Mucosa of descending colon (tissue), 3 donors: ENCODE measurements around the gene CXorf58. TPM values are rescaled to one million over a fixed set of nuclear protein-coding genes. Genes with fewer than 3 reads are reported as not detected.
A peak's percentile ranks its signal among the peaks of the same experiment; 100 is the strongest.

Experiments used
- ATAC-seq: fragments of 200-7000 bp; cut with Tn5 transposase; one replicate; pipeline ENCODE4 v1.9.1; 2020; ENCODE audit warnings: mild to moderate bottlenecking, moderate library complexity
- DNase-seq, 3 donors: peaks; one replicate each; pipeline ENCODE4 v3.0.0-alpha.2; 2020
- H3K36me3 ChIP-seq: fragments of 200-600 bp; one replicate; pipeline ENCODE4 v1.8.0; 2021; ENCODE audit warnings: low read depth, mild to moderate bottlenecking
- H3K4me1 ChIP-seq: fragments of 200-600 bp; one replicate; pipeline ENCODE4 v1.8.0; 2021; ENCODE audit warnings: low read depth, mild to moderate bottlenecking
- H3K4me3 ChIP-seq: fragments of 200-600 bp; one replicate; pipeline ENCODE4 v1.8.0; 2021; ENCODE audit warnings: mild to moderate bottlenecking
- H3K9me3 ChIP-seq: fragments of 200-600 bp; one replicate; pipeline ENCODE4 v1.8.0; 2021; ENCODE audit warnings: mild to moderate bottlenecking
- CTCF ChIP-seq: fragments of 200-600 bp; IDR thresholded peaks from one replicate; pipeline ENCODE4 v1.8.0; 2022; ENCODE audit warnings: antibody characterized with exemption, mild to moderate bottlenecking
- intact Hi-C, 2 donors: fragments of 100-400 bp; cut with DNase I in 1 of 2; cut with micrococcal nuclease in 1 of 2; formaldehyde crosslinking; loops; one replicate each; pipeline versions ENCODE4 v1.11.0 to v1.11.1; 2022; cut with DNase I, micrococcal nuclease
- total RNA-seq, 3 donors: library from RNA; stranded (reverse); fragmentation: NEBNext Ultra II Directional in 2 of 3; extraction: Animal tissue kit (Norgen Biotek cat#: 25700) in 2 of 3; gene quantifications; one replicate each; pipeline versions ENCODE4 v1.2.1 to v1.2.4, GENCODE V29; 2021 to 2023
- donor health status: DM: no; HTN: no; CAD: no; lungs with moderate emphysema.
- donor health status: DM: no; HTN: no; CAD: no.
- donor health status: DM: no; HTN: yes; CAD: no.

The CXorf58 gene
- total RNA-seq, 3 donors from 2014 or later, result not detected

- ATAC-seq, result no peak
- no peak for DNase-seq
- H3K36me3 ChIP-seq, result no peaks in the 10 kb centered on the region
- no peak overlapping the region for H3K4me3 ChIP-seq
- no peaks in the 10 kb centered on the region for H3K9me3 ChIP-seq
- no peaks in the 10 kb centered on the region for H3K4me1 ChIP-seq
- intact Hi-C loops, result no loop called here
- no peak for TF ChIP-seq CTCF
These were observed 44.6 kb downstream of the CXorf58 start for GRCh38 chrX:23952391-23952790.

GRCh38 chrX:23952984-23953907 is 45.4 kb downstream of the CXorf58 start:
- Histone ChIP-seq H3K9me3 (no peaks in the 10 kb centered on the region), H3K4me1 (no peaks in the 10 kb centered on the region), H3K36me3 (no peaks in the 10 kb centered on the region), H3K4me3 (no peak overlapping the region)
- ATAC-seq, result peak; percentile 82
- intact Hi-C loops, result no loop called here
- TF ChIP-seq CTCF, result no peak
- peak in 1 of 3 donors; percentile 24 for DNase-seq

- DNase-seq (no peak), ATAC-seq (no peak)
- Histone ChIP-seq H3K9me3 (no peaks in the 10 kb centered on the region), H3K4me1 (no peaks in the 10 kb centered on the region), H3K36me3 (no peaks in the 10 kb centered on the region), H3K4me3 (no peak overlapping the region)
- intact Hi-C loops, result no loop called here
- no peak for TF ChIP-seq CTCF
These were observed 46.1 kb downstream of the CXorf58 start for GRCh38 chrX:23953908-23954269.

DNA sequence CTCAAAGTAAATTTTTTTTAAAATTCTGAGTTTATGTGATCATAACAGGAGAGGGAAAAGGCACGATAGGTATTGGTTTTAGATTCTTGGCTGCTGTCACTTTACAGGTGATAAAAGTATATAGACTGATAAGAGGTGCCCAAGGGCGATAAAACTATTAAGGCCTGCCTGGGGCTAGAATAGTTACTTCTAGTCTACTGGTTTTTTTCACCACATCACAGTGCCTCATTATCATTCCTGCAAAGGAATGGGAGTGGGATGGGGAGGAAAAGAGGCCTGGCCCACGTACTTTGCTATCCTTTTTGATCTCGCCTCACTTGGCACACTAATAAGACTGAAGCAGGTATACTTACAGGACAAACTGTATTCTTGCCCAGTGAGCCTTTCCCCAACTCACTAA is 46.6 kb downstream of the CXorf58 start:
- ATAC-seq (peak; percentile 63), DNase-seq (peak in 1 of 3 donors; percentile 3)
- Histone ChIP-seq H3K4me3 (no peak overlapping the region), H3K36me3 (no peaks in the 10 kb centered on the region), H3K9me3 (no peaks in the 10 kb centered on the region), H3K4me1 (no peaks in the 10 kb centered on the region)
- intact Hi-C loops, result no loop called here
- TF ChIP-seq CTCF, result no peak

GRCh38 chrX:23959781-23960180 is 52.0 kb downstream of the CXorf58 start:
- no peak for ATAC-seq
- no peak for DNase-seq
- H3K4me1 ChIP-seq, result no peaks in the 10 kb centered on the region
- no peak for TF ChIP-seq CTCF
- intact Hi-C loops, result no loop called here
- H3K36me3 ChIP-seq, result no peaks in the 10 kb centered on the region
- no peak overlapping the region for H3K4me3 ChIP-seq
- no peaks in the 10 kb centered on the region for H3K9me3 ChIP-seq
